Posterior vena cava (tissue), 2 donors: ENCODE results near the gene WDFY3. TPM values are rescaled to one million over a fixed set of nuclear protein-coding genes. Genes with fewer than 3 reads are reported as not detected.

Source experiments
- DNase-seq: peaks from one replicate; pipeline ENCODE4 v3.0.0-alpha.2; 2020; ENCODE audit warnings: low spot score
- intact Hi-C, 2 donors: fragments of 100-400 bp; cut with DNase I; formaldehyde crosslinking; loops; one replicate each; pipeline versions ENCODE4 v1.14.1 to v1.14.2; 2022 to 2023
- total RNA-seq, 2 donors: library from RNA; stranded (reverse); fragmentation: NEBNext Ultra II Directional; extraction: Animal tissue kit (Norgen Biotek cat#: 25700); gene quantifications; one replicate each; pipeline ENCODE4 v1.2.1, GENCODE V29; 2021
- donor health status: DM: yes; HTN: yes; CAD: no.
- donor health status: DM: yes; HTN: yes; CAD: no.

The WDFY3 gene
- total RNA-seq, 2 donors from 2014 or later = 77.2 to 105 TPM

DNA sequence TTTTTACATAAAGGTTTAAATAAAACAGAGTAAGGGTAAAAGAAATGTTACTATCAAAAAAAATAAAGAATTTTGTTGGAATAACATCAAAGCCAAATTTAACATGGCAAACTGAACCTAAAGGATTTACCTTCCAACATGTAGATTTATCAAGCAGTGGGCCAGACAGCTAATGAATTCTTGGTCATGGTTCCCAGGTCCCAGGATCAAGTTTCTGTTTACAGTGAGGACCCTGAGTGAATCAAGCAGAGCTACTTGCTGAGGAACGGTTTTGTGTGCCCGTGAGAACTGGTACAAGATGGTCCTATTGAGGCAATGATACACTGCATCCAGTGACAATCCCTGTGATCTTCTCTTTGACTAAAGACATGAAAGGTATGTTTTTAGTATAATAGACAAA lies 226.4 kb downstream of the WDFY3 start:
- DNase-seq = no peak
- intact Hi-C loops = no loop called here

DNA sequence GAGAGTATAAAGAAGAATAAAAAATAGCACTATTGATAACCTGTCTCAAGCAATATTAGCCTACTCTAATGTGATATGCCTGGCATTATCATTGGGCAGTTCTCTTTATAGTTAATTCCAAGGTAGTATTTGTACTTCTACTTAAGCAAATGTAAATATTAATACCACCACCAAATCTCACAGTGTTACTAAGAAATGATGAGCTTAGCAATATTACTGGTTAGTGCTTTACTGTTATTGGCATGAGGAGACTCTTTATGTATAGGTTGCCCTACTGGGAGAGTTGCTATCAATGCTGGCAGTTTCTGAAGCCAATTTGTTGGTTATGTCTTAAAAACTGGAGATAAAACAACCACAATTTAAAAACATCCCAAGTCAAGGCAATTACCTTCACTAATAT lies 227.9 kb downstream of the WDFY3 start:
- DNase-seq = no peak
- intact Hi-C loops = no loop called here

- intact Hi-C loops = no loop called here
- no peak for DNase-seq
Measured at GRCh38 chr4:84737656-84738055, 228.8 kb downstream of the WDFY3 start.

DNA sequence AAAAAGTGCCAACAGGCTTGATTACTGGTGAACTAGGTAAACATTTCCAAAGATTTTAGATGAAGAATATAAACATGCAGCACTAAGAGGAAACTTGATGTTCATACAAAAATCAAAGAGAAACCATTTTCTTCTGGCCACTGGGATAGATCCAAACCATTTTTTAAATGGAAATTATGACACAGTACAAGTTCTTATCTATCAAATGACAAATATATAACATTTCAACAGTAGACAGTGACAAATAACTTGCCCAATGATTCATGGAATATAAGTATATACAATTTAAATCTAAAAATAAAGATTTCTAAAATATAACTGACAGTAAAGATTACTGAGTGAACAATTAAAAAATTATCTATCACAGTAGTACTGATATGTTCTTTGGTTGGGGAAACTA lies 232.5 kb downstream of the WDFY3 start:
- no peak for DNase-seq
- intact Hi-C loops = no loop called here

DNA sequence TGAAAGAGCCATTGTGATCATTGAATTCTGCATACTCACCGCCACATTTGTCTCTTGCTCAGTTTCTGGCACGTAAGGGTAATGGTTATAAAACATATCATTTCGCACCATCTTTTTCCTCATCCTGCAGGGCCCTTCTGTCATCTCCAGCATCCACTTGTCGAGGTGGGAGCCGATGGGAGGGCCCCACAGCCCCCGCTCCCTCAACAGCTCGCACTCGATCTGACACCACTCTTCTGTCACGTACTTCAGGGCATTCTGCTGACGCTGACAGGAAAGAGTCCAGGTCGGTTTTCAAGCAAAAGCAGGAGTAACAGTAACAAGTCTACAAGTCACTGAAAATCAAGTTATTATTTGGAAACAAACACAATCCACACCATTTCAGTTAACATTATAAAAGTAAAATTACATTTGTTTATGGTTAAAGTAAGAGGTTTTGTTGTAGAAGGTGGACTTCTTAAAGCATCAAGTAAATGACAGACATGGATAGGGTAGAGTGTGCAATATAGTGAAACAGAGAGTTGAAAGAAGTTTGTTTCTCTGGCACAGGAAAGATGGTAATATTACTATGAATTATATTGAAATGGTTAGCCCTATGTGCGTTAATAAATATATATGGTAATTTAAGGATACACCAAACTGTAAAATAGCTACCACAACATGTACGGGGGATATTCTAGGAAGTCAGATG lies 233.0 kb downstream of the WDFY3 start:
- intact Hi-C loops = no loop called here
- no peak for DNase-seq

DNA sequence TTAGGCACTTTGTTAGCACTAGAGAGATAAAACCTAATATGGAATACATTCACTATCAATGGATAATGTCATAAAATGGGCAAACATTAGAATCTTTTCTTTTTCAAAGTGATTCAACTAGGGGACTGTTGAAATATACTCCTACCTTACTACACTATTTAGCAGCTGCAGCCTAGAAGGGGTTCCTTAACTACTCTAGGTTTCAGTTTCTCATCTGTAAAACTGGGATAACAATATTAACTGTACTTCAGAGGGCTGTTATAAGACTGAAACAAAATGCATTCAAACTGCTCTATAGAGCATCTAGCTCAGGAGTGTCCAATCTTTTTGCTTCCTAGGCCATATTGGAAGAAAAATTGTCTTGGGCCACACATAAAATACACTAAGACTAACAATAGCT lies 236.1 kb downstream of the WDFY3 start:
- no peak for DNase-seq
- intact Hi-C loops = no loop called here

GRCh38 chr4:84727491-84727890 lies 239.0 kb downstream of the WDFY3 start:
- no peak for DNase-seq
- intact Hi-C loops = no loop called here

DNA sequence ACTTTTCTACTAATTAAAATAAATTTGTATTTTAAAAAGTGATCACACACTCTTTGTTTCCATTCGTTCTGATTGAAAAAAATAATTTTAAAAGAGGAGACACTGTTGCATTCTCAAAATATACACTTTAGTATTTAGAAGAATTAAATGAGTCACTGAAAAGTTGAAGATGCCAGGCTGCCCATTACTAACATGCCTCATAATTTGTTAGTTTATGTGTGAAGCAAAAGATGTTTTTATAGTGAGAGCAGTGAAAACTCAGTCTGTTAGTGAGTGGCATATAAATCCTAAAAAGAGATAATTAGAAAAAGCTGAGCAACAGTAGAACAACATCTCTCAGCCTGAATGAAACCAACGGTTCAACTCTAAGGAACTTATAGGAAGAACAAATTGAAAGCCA lies 240.1 kb downstream of the WDFY3 start:
- DNase-seq = no peak
- intact Hi-C loops = no loop called here

- DNase-seq = no peak
- intact Hi-C loops = no loop called here
Measured at GRCh38 chr4:84722720-84723119, 243.8 kb downstream of the WDFY3 start.

DNA sequence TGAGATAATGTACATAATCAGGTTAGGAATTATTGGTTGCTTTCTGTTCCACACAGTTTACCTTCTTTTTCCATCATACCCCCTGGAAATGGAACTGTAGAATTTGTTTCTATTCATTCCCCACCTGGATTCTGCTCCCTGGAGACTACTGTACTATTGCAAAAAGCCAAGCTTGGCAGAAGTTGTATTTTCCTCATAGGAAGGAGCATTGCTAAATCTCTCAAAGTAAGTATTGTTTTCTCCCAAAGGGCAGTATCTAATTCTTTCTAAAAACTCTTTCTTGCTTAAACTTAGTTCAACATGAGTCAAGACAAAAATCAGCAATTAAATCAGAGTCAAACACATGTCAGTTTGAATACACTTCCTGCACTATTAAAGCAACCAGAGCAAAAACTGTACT lies 247.4 kb downstream of the WDFY3 start:
- no peak for DNase-seq
- intact Hi-C loops = no loop called here

GRCh38 chr4:84718699-84719098 lies 247.8 kb downstream of the WDFY3 start:
- intact Hi-C loops = no loop called here

GRCh38 chr4:84710548-84710947 lies 255.9 kb downstream of the WDFY3 start:
- intact Hi-C loops = no loop called here
- no peak for DNase-seq

More at GRCh38 chr4:84718699-84719098, 247.8 kb downstream of the WDFY3 start:
- DNase-seq = no peak

- no peak for DNase-seq
- intact Hi-C loops = no loop called here
Measured at GRCh38 chr4:84708406-84709135, 257.9 kb downstream of the WDFY3 start.

GRCh38 chr4:84706286-84706685 lies 260.2 kb downstream of the WDFY3 start:
- DNase-seq = no peak
- intact Hi-C loops = no loop called here

GRCh38 chr4:84699001-84699671 lies 267.4 kb downstream of the WDFY3 start:
- intact Hi-C loops = no loop called here

DNA sequence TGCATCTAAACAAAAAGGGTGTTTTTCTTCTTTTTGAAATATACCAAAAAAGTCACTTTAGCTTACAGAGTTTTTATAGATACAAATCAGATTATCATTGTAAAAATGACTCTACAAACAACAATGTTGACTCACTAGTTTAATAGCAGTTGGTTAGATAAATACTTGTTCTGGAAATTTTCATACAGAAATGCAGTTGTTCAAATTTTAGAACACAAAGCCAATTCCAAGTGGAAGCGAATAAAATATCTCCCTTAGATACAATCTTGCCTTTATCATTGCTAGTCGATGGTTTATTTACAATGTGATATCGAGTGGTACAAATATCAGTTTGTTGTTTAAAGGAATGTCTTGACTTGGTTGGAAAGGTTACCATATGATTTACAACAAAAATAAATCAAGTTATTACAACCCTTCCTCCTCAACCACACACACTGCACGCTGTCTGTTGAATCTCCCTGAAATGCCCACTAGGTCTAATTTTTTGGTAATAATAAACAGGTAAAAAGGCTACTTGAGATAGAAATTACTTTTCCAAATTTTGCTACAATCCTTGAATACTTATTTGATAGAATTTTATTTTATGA lies 268.8 kb downstream of the WDFY3 start:
- no peak for DNase-seq
- intact Hi-C loops = no loop called here

More at GRCh38 chr4:84699001-84699671, 267.4 kb downstream of the WDFY3 start:
- no peak for DNase-seq

DNA sequence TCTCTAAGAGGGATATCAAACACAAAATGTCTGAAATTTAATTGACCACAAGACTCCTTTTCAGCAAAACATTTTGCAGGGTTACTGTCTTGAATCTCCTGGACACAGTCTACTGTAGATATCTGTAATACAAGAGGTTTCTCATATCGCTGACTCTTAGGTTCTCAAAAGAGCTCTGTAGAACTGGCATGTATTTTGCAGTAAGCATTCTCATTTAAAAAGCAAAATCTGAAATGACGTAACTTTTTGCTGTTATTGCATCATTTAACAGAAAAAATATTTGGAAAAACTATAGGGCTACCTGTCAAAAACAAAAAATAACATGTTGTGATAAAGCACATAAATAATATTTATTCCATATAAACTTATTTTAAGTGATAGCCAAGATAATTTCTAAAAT lies 269.3 kb downstream of the WDFY3 start:
- DNase-seq = no peak
- intact Hi-C loops = no loop called here

- intact Hi-C loops = loop anchor here in 1 of 2 donors (2.0 kb wide), 1 partner anchor 73 kb away; no protein-coding TSS in a partner anchor
- no peak for DNase-seq
Measured at GRCh38 chr4:84691800-84692199, 274.7 kb downstream of the WDFY3 start.

- intact Hi-C loops = loop anchor here in 1 of 2 donors (2.0 kb wide), 1 partner anchor 72 kb away; no protein-coding TSS in a partner anchor
- DNase-seq = no peak
Measured at GRCh38 chr4:84691170-84691691, 275.3 kb downstream of the WDFY3 start.

DNA sequence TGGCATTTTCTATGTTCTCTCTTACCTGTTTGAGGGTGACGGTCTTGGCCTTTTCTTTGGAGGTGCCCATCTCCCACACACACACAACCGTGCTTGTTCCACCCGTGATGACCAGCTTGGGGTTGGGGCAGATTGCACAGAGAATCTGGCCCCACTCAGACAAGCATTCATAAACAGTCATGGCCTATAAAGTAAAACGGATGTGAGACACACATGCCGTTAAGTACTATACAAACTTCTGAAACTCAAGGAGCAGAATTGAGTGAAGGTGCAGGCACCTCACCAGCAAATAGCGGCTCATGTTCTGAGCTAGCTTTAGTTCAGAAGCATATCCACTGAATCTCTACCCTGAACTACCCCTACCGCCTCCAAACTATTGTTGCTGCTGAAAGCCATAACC lies 276.0 kb downstream of the WDFY3 start:
- DNase-seq = no peak
- intact Hi-C loops = loop anchor here in 1 of 2 donors (2.0 kb wide), 1 partner anchor 72 kb away; no protein-coding TSS in a partner anchor
